CD8-positive, alpha-beta memory T cell (primary cell): ENCODE results near the gene MIB2. TPM values are rescaled to one million over a fixed set of nuclear protein-coding genes. Genes with fewer than 3 reads are reported as not detected.

Experiments used
- CTCF ChIA-PET: fragments of 350-600 bp; sonication (Branson Sonifier 250); formaldehyde crosslinking; loops from one replicate; lab custom pipeline; 2021; ENCODE audit warnings: antibody characterized with exemption; lab: Charles Lee
- POLR2A ChIA-PET: fragments of 350-600 bp; sonication (Branson Sonifier 250); formaldehyde crosslinking; loops from one replicate; lab custom pipeline; 2021; ENCODE audit warnings: antibody characterized with exemption; lab: Charles Lee
- DNase-seq, 5 donors: peaks; one replicate each; pipeline versions ENCODE4 v3.0.0 to v3.0.0-alpha.2; 2020 to 2022; ENCODE audit warnings: mixed read lengths in 1 of 5
- H3K27ac ChIP-seq: one replicate; pipeline ENCODE4 v1.7.0; 2013; ENCODE audit warnings: low read depth, mild to moderate bottlenecking, low read length, moderate library complexity
- H3K27me3 ChIP-seq: 2 replicates; pipeline ENCODE4 v1.7.0; 2013; ENCODE audit warnings: low read length, mild to moderate bottlenecking; ENCODE audit not compliant: insufficient read depth, poor library complexity, severe bottlenecking
- H3K36me3 ChIP-seq: 2 replicates; pipeline ENCODE4 v1.7.0; 2013; ENCODE audit warnings: mild to moderate bottlenecking, low read length, moderate library complexity; ENCODE audit not compliant: insufficient read depth
- H3K4me1 ChIP-seq: 2 replicates; pipeline ENCODE4 v1.7.0; 2013; ENCODE audit warnings: mild to moderate bottlenecking, low read length, moderate library complexity; ENCODE audit not compliant: insufficient read depth
- H3K4me3 ChIP-seq: 2 replicates; pipeline ENCODE4 v1.7.0; 2013; ENCODE audit warnings: mild to moderate bottlenecking, low read length
- H3K9me3 ChIP-seq: 2 replicates; pipeline ENCODE4 v1.7.0; 2013; ENCODE audit warnings: mild to moderate bottlenecking, low read length
- H3K27ac Mint-ChIP-seq, 8 donors: one replicate each; pipeline ENCODE4 v1.8.0; 2020 to 2021; ENCODE audit warnings: mixed read lengths in 8 of 8, mild to moderate bottlenecking in 6 of 8, inconsistent platforms in 3 of 8, moderate library complexity in 3 of 8
- H3K27me3 Mint-ChIP-seq, 2 donors: one replicate each; pipeline ENCODE4 v1.8.0; 2020 to 2021; ENCODE audit warnings: mixed read lengths in 2 of 2, mild to moderate bottlenecking in 1 of 2, moderate library complexity in 1 of 2
- H3K36me3 Mint-ChIP-seq, 3 donors: one replicate each; pipeline ENCODE4 v1.8.0; 2020 to 2021; ENCODE audit warnings: mixed read lengths in 3 of 3, inconsistent platforms in 1 of 3, mild to moderate bottlenecking in 1 of 3
- H3K4me1 Mint-ChIP-seq, 3 donors: one replicate each; pipeline ENCODE4 v1.8.0; 2020 to 2021; ENCODE audit warnings: mixed read lengths in 3 of 3, inconsistent platforms in 1 of 3, mild to moderate bottlenecking in 1 of 3
- H3K4me3 Mint-ChIP-seq, 7 donors: one replicate each; pipeline ENCODE4 v1.8.0; 2020 to 2021; ENCODE audit warnings: mixed read lengths in 7 of 7, mild to moderate bottlenecking in 6 of 7, moderate library complexity in 4 of 7, inconsistent platforms in 2 of 7
- H3K9me3 Mint-ChIP-seq, 5 donors: one replicate each; pipeline ENCODE4 v1.8.0; 2020 to 2022; ENCODE audit warnings: mixed read lengths in 5 of 5, mild to moderate bottlenecking in 3 of 5, moderate library complexity in 2 of 5, inconsistent platforms in 1 of 5
- polyA plus RNA-seq: library from polyadenylated mRNA; unstranded; fragments of 300-500 nt; fragmentation: Illumina TruSeq; gene quantifications from one replicate; pipeline ENCODE4 v1.2.3, GENCODE V29; 2021
- total RNA-seq, 2 experiments: library from RNA; stranded (reverse); gene quantifications; one replicate each; pipeline ENCODE4 v1.2.3, GENCODE V29; 2021

The MIB2 gene
- total RNA-seq (10 to 100 TPM; 45.7 to 46.6 TPM), polyA plus RNA-seq (40.4 TPM)

DNA sequence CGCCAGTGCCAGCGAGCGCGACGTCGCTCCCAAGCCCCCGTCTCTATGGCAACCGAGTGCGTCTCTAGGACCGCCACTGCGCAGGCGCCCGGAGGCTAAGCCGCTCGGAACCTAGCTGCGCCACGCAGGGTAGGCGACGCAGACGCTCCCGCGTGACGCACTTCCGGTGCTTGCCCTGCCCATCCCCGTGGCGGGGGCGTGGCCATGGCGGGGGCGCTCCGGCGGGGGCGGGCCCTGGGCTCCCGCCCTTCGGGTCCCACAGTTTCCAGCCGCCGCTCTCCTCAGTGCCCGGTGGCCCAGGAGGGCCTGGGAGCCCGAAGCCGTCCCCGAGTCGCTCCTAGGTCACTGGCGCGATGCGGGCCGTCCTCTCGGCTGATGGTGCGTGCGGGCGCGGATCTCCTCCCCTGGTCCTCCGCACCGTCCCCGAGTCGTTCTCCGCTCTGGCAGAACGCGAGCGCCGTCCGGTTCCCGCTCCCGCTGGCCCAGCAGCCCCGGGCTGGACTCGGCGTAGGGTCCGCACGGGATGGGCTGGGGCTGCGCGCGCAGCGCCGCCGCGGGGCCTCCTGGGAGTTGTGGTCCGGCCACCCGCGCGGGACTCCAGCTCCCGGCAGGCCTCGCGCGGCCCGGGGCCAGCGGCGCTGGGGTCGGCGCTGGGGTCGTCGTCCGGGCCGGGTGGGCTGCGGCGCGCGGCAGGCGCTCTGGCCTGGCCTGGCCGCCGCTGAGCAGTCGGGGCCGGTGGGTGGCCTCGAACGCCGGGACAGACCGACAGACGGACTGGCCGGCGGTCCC lies at the start of gene MIB2:
MIB2 (plus strand) TSS at position 245 of the 789 bp plus-strand sequence. CDS start 7,953 bp downstream, outside the sequence.
- peak; percentile 98 to 99 (median 99) for DNase-seq
- Histone ChIP-seq H3K4me1 (peaks cover 30% of the 10 kb centered on the region), H3K36me3 (peaks cover 4% of the 10 kb centered on the region), H3K27me3 (no peaks in the 10 kb centered on the region), H3K4me3 (peak within 1 kb of the TSS; percentile 95), H3K27ac (peak within 1 kb of the TSS; percentile 99), H3K9me3 (no peaks in the 10 kb centered on the region)
- H3K9me3 Mint-ChIP-seq, result peaks cover 0 to 4% (median 0%) of the 10 kb centered on the region in 5 donors
- H3K36me3 Mint-ChIP-seq, result peaks cover 0 to 21% (median 0%) of the 10 kb centered on the region in 3 donors
- peaks cover 21 to 37% (median 22%) of the 10 kb centered on the region in 3 donors for H3K4me1 Mint-ChIP-seq
- ChIA-PET CTCF (interaction anchor here (1.0 to 3.0 kb wide), 3 partner anchors 14 to 429 kb away, joined by 3 to 29 read pairs (median 6); no protein-coding TSS in a partner anchor), POLR2A (interaction anchor here (0.6 to 4.0 kb wide), 11 partner anchors 11 to 1715 kb away, joined by 3 to 101 read pairs (median 5); partner anchors contain the start of genes AURKAIP1 and CDK11A)
- H3K27me3 Mint-ChIP-seq, result no peaks in the 10 kb centered on the region
- peak within 1 kb of the TSS; percentile 91 to 98 (median 93) for H3K4me3 Mint-ChIP-seq
- peak within 1 kb of the TSS; percentile 97 to 100 (median 98) for H3K27ac Mint-ChIP-seq

DNA sequence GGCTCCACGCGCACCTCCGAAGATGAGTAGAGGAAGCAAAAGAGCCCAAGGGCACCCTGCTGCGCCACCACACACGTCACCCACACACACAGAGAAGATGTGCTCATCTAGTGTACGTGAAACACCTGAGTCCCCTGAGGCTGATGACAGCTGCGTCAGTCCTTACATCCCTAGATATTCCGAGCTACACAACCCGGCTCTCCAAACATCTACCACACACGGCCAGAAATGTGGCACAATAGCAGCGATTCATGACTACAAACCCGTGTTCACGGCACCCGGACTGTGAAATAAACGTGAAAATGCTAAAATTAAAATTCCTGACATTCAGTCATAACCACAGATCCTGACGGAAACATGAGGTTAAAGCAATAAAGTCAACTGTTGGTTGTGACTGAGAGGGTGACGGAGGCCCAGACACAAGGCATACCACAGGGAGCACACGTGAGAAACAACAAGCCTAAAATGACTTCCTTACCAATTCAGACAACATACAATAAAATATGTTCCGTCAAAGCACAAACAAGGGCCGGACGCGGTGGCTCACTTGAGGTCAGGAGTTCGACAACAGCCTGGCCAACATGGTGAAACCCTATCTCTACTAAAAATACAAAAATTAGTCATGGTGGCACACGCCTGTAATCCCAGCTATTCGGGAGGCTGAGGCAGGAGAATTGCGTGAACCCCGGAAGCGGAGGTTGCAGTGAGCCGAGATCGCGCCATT lies 48.0 kb upstream of the MIB2 start:
- H3K36me3 ChIP-seq, result peaks cover 39% of the 10 kb centered on the region
- Mint-ChIP-seq H3K27ac (peak overlapping the region; percentile 35 to 77 (median 64)), H3K4me1 (peaks cover 42 to 62% (median 51%) of the 10 kb centered on the region in 3 donors), H3K27me3 (no peaks in the 10 kb centered on the region), H3K9me3 (no peaks in the 10 kb centered on the region), H3K4me3 (peak overlapping the region in 6 of 7 donors; percentile 22 to 75 (median 46)), H3K36me3 (peaks cover 6 to 67% (median 21%) of the 10 kb centered on the region in 3 donors)
- CTCF ChIA-PET, result interaction anchor here (1.2 kb wide), 1 partner anchor 12 kb away, joined by 3 read pairs; no protein-coding TSS in a partner anchor
- H3K4me3 ChIP-seq, result no peak overlapping the region
- no peaks in the 10 kb centered on the region for H3K27me3 ChIP-seq
- no peaks in the 10 kb centered on the region for H3K9me3 ChIP-seq
- peaks cover 33% of the 10 kb centered on the region for H3K4me1 ChIP-seq
- no peak overlapping the region for H3K27ac ChIP-seq
- POLR2A ChIA-PET, result no interaction called here
- no peak for DNase-seq

DNA sequence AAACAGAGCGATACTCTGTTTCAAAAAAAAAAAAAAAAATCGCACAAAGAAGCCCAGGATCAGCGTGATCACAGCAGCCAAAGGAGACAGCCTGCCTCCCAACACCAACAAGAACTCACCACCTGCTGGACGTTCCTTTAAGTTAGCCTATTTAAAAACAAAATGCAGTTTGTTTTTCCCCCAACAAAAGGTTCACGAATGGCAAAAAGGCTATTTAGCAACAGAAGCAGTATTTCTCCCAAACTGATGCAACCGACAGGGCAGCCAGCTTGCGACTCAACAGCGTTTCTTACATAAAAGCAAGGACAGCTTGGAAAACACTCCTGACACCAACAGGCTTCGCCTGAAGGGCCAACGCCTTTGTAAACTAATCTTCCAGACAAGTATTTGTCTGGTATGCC lies 47.4 kb upstream of the MIB2 start:
- DNase-seq, result no peak
- Histone ChIP-seq H3K4me3 (no peak overlapping the region), H3K27me3 (no peaks in the 10 kb centered on the region), H3K36me3 (peaks cover 33% of the 10 kb centered on the region), H3K27ac (no peak overlapping the region), H3K4me1 (peaks cover 37% of the 10 kb centered on the region), H3K9me3 (no peaks in the 10 kb centered on the region)
- ChIA-PET POLR2A (no interaction called here), CTCF (interaction anchor here (1.2 kb wide), 1 partner anchor 11 kb away, joined by 3 read pairs; no protein-coding TSS in a partner anchor)
- Mint-ChIP-seq H3K36me3 (peaks cover 6 to 61% (median 21%) of the 10 kb centered on the region in 3 donors), H3K4me1 (peaks cover 42 to 68% (median 51%) of the 10 kb centered on the region in 3 donors), H3K27ac (peak overlapping the region in 5 of 8 donors; percentile 6 to 77 (median 72)), H3K4me3 (peak overlapping the region in 1 of 7 donors; percentile 63), H3K9me3 (no peaks in the 10 kb centered on the region), H3K27me3 (no peaks in the 10 kb centered on the region)

DNA sequence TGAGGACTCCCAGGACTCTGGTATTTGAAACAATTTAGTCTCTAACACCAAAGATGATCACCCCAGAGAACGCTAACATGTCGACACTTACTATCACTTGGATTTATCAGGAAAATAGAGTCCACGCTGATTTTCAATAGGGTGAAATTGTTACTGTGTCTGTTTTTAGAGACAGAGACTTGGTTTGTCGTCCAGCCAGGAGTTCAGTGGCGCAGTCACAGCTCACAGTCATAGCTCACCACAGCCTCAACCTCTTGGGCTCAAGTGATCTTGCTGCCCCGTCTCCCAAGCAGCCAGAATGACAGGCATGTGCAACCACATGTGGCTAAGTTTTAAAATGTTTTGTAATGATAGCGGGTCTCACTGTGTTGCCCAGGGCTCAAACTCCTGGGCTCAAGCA lies 46.0 kb upstream of the MIB2 start:
- no peaks in the 10 kb centered on the region for H3K27me3 ChIP-seq
- H3K4me1 ChIP-seq, result peaks cover 46% of the 10 kb centered on the region
- no peak overlapping the region for H3K4me3 ChIP-seq
- H3K27ac ChIP-seq, result no peak overlapping the region
- no peak for DNase-seq
- H3K27me3 Mint-ChIP-seq, result peaks cover 0 to 7% of the 10 kb centered on the region in 2 donors
- ChIA-PET CTCF (interaction anchor here (1.3 kb wide), 1 partner anchor 25 kb away, joined by 3 read pairs; no protein-coding TSS in a partner anchor), POLR2A (no interaction called here)
- H3K4me3 Mint-ChIP-seq, result peak overlapping the region in 4 of 7 donors; percentile 38 to 58 (median 46)
- H3K4me1 Mint-ChIP-seq, result peaks cover 44 to 76% (median 52%) of the 10 kb centered on the region in 3 donors
- peaks cover 0 to 3% (median 0%) of the 10 kb centered on the region in 5 donors for H3K9me3 Mint-ChIP-seq
- H3K27ac Mint-ChIP-seq, result peak overlapping the region in 6 of 8 donors; percentile 49 to 90 (median 70)
- H3K9me3 ChIP-seq, result no peaks in the 10 kb centered on the region
- peaks cover 19% of the 10 kb centered on the region for H3K36me3 ChIP-seq
- H3K36me3 Mint-ChIP-seq, result peaks cover 6 to 56% (median 13%) of the 10 kb centered on the region in 3 donors

DNA sequence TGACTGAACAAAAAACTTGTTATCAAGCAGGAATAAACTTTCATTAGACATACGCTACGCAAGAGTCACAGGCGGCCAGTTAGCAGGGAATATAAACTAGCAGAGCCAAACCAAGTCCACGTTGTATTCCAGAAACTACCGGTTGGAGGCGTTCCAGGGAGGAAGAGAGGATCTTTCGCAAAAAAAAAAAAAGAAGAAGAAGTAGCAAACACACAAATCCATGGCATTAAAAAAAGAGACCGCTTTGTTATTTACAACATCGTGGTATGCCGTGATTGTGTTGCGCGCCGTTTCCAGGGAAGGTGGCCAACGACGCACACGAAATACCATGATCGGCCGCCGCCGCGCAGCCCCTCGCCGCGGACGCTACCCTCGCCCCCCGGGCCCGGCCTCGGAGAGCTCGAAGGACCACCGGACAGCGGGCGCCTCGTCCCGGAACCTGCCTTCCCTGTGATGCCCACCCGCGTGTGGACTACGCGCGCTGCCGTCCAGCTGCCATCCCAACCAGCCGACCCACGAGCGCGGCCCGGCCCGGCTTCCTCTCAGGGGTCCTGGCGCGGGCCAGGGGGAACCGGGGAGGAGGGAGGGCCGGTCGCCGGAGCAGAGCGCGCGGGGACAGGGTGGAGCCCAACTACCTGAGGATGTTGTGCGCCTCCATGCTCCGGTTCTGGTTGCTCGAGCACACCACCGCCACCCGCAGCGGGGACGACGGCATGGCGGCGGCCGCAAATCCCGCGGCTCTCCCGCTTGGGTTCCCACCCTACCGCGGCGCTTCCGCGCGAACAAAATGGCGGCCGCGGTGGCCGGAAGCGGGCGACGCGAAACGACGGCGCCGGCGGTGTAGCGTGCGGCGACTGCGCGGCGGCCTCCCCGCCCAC lies 41.2 kb upstream of the MIB2 start:
- H3K36me3 ChIP-seq, result peaks cover 10% of the 10 kb centered on the region
- peaks cover 0 to 34% (median 6%) of the 10 kb centered on the region in 3 donors for H3K36me3 Mint-ChIP-seq
- no peaks in the 10 kb centered on the region for H3K9me3 ChIP-seq
- peaks cover 0 to 10% of the 10 kb centered on the region in 2 donors for H3K27me3 Mint-ChIP-seq
- peaks cover 33% of the 10 kb centered on the region for H3K4me1 ChIP-seq
- H3K27ac ChIP-seq, result peak overlapping the region; percentile 98
- H3K4me3 Mint-ChIP-seq, result peak overlapping the region; percentile 92 to 99 (median 96)
- POLR2A ChIA-PET, result interaction anchor here (0.6 to 1.1 kb wide), 4 partner anchors 39 to 56 kb away, joined by 3 to 6 read pairs (median 4); partner anchors contain the start of gene MIB2
- peak in 4 of 5 donors; percentile 67 to 85 (median 76) for DNase-seq
- peaks cover 32 to 52% (median 40%) of the 10 kb centered on the region in 3 donors for H3K4me1 Mint-ChIP-seq
- H3K27ac Mint-ChIP-seq, result peak overlapping the region; percentile 98 to 100 (median 100)
- peak overlapping the region; percentile 80 for H3K4me3 ChIP-seq
- no peaks in the 10 kb centered on the region for H3K27me3 ChIP-seq
- peaks cover 0 to 3% (median 0%) of the 10 kb centered on the region in 5 donors for H3K9me3 Mint-ChIP-seq
- CTCF ChIA-PET, result no interaction called here

DNA sequence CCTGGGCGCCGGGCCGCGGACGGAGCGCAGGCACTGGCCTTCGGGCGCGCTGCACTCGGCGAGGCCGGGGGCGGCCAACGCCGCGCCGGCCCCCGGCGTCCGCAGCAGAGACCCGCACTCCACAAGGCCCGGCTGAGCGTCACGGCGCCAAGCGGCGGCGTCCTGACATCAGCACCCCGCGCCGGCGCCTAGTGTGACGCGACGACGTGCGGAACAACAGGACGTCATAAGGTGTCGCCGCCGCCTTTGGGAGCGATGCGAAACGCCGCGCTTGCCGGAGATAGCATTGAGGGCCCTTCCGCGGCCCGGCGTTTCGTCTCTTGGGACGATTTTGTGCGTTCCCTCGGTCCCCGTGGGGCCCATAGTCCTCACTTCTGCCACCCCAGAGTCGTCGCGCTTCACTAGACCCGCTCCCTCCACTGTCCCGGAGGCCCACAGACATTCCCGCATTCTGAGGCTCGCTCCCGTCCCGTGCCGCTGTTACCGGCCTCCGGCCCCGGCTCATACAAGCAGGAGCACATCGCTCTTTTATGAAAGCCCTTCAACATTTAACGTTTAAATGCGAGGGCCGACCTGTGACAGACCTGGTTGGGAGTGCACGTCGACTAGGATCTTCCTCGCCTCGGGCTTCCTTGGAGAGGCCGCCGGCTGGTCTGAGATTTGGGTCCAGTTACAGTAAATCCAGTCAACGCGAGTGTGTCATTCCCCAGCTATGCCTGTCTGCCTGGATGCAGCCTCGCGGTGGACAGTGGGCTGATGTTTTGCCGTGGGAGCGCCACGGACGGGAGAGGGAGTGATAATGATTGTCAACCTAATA lies 40.4 kb upstream of the MIB2 start, which contains the start of gene SSU72:
SSU72 (minus strand) TSS at position 143 of the 817 bp plus-strand sequence. CDS start 306 bp downstream, outside the sequence.
- peak; percentile 89 to 95 (median 92) for DNase-seq
- peaks cover 25 to 43% (median 31%) of the 10 kb centered on the region in 3 donors for H3K4me1 Mint-ChIP-seq
- ChIA-PET POLR2A (interaction anchor here (1.0 kb wide), 2 partner anchors 39 to 55 kb away, joined by 3 to 5 read pairs; no protein-coding TSS in a partner anchor), CTCF (no interaction called here)
- peaks cover 25% of the 10 kb centered on the region for H3K4me1 ChIP-seq
- peak within 1 kb of the TSS; percentile 99 to 100 (median 100) for H3K27ac Mint-ChIP-seq
- peaks cover 0 to 26% (median 6%) of the 10 kb centered on the region in 3 donors for H3K36me3 Mint-ChIP-seq
- peak within 1 kb of the TSS; percentile 96 to 99 (median 97) for H3K4me3 Mint-ChIP-seq
- no peaks in the 10 kb centered on the region for H3K27me3 ChIP-seq
- peaks cover 0 to 3% (median 0%) of the 10 kb centered on the region in 5 donors for H3K9me3 Mint-ChIP-seq
- peaks cover 0 to 10% of the 10 kb centered on the region in 2 donors for H3K27me3 Mint-ChIP-seq
- no peaks in the 10 kb centered on the region for H3K9me3 ChIP-seq
- H3K27ac ChIP-seq, result peak within 1 kb of the TSS; percentile 98
- peaks cover 6% of the 10 kb centered on the region for H3K36me3 ChIP-seq
- peak within 1 kb of the TSS; percentile 80 for H3K4me3 ChIP-seq
